NCI-H2107 treated with DMSO at 0.1 percent for 48 hours (cell line): ENCODE measurements around the gene NFASC.

Experiments used
- DNase-seq: peaks from one replicate; lab custom pipeline; 2025; ENCODE audit not compliant: unreplicated experiment; lab: John Stamatoyannopoulos, UW

NFASC gene

DNA sequence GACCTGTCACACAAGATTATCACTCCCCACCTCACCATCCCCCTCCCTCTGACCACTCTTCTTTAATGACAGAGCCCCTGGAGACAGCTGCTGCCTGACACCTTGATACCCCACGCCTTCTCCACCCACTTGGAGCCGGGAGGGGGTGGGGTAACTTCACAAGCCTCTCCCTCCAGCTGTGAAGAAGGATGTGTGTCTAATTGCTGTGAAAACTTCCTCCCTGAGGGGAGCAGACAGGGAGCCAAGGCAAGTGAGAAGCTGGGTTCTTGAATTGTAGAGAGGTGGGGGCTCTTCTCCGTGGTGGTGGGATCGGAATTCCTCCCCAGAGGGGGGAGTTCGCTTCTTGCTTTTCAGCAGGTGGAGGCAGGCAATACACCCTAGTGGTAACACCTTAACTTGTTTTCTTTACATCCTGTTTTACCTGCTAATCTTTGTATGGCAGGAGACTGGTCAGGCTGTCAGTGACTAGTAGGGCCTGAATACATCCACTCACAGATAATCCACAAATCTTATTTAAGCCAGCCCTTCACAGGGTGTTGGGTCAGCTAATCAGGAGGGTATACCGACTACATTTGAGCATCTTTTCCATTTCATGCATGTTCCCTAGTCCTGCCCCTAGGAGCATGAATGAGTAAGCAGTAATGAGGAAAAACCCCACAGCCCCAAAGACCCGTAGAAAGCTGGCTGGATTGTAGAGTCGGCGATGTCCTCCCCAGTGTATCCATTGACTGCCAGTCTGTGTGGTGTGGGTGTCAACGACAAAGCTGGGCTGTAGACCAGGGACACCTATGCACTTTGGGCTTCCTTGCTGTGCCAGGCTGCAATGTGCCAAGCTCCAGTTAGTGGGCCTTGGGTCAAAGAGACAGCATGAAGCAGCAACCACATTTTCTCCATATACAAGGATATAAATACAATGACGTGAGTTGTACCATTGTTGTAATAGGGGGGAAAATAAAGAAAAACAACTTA is 57.3 kb downstream of the NFASC start:
- no peak for DNase-seq

DNA sequence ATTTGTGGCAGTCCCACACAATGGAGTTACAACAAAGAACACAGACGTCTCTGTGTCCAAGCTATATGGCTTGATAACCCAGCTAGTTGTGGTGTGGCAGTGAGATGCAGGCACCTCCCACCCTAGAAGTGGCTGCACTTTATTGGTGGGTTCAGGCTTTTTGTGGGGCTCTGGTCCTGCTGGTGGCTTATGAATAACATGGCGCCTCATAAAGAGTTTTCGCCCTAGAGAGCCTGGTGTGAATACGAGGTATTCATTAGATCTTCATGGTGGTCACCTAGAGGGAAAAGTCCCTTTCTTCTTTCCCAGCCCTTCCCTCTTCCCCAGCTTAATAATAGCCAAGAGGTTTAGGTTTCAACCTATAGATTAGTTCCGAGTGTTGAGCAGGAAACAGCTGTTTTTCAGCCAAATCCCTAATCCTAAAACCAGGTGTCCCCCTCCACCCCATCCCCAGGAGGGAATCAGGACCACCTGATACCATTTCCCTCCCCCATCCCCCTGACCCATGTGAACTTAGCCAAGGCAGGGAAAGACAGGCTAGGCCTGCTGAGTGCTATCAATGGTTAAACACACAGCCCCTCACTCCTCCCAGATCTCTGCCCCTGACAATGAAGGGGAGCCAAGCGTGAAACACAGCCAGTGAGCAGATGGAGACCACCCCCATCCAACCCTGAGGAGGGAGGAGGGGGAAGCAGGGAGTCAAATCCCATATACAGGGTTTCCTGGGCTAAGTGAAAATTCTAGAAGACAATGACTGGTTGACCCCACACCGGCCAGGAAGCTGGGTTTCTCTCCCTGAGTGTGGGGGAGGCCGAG is 58.2 kb downstream of the NFASC start:
- no peak for DNase-seq

DNA sequence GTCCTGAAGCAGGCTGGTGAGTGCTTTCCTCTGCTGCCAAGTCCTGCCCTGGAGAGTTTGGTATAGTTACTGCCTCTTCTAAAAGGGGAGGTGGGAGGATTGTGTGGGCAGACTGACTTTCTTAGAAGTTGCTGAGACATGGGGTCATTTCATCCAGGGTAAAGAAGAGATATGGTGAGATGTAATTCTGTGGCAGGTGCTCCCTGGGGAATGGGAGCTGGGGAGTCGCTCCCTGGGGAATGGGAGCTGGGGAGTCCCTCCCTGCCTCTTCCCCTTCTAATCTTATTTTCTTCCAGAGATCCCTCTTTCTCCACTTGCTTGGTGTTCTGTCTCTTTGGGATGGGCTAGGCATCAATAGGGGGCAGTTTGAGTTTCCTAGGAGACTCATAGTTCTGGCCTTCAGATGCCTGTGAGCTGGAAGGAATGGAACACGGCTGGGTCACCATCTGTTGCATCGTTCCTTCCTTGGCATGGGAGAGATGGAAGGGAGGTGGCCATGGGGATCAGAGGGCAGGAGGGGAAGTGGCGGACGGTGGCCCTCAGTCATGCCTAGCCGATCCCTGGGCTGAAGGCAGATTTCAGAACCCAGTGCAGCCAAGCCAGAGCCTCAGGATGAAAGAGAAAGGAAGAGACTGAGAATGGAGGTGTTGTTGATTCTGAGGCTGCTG is 59.0 kb downstream of the NFASC start:
- no peak for DNase-seq

DNA sequence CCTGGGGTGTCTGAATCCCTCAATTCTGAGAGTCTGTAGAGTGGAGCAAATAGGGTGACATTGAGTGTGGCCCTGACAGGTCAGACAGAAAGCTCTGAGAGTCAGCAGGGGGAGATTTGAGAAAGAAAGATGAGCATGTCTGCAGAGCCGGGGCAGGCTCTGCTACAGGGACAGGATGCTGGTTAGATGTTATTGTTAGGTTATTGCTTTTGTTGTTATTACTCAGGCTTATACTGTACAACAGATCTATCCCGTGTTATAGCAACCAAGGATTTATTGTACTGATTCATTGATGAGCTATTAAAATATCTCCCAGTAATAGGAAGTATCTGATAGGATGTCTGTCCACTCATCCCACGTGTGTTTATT is 59.5 kb downstream of the NFASC start:
- no peak for DNase-seq

DNA sequence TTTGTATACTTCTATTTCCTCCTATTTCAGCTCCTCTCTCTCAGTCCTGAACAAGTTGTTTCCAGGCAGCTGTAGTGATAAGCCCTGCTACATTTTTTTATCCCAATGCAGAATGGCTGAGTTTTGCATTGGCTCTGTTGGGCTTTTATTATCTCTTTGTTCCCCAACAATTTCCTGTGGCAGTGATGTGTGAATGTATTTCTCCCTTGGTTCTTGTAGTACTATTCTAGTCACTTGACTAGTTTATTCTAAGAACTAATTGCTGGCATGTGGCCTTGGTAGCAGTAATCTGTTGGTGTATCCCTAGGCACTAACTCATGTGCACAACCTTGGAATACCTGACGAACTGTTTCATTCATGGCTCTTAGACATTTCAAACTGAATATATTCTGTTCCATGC is 60.7 kb downstream of the NFASC start:
- no peak for DNase-seq

DNA sequence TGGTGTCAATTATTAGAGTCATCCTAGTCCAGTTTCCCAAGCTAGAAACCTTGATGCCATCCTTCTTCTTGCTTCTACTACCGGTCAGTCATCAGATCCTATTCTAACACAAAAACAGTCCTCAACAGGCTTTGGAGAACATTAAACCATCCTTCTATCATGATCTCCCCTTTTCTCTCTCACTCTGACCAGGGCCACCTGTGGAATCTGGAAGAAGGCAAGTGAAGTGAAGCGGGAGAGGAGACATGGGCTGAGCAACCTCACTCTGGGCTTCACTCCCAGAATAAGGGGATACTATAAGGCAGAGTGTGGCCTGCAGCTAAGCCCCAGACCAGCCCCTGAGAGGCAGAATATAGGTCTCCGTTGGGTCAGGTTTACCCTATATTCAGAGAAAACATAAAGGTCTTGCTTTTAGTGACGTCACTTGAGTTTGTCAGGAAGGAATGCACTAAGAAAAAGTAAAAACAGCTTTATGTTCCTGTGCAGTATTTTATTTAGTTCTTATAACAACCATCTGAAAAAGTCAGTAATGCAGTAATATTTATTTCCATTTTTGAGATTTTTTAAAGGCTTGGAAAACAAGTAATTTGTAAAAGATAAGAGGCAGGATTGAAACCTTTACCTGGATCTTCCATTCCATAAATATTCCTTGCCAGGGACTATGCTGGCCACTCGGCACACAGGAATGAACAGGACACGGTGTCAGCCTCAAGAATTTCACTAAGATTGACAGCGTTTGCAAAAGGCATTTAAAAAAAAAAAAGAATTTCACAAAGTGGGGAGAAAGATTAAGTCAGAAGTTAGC is 61.3 kb downstream of the NFASC start:
- DNase-seq = no peak

DNA sequence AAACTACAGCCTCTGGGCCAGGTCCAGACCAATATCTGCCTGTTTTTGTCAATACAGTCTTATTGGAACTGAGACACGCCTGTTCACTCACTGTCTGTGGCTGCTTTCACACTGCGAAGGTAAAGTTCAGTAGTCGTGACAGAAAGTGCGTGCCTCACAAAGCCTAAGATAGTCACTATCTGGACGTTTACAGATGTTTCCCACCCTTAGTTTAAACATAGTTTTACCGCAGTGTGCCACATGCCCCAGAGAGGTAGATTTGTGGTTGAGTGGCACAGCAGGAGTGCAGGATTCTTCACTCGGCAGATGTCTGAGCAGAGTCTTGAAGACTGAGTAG is 61.9 kb downstream of the NFASC start:
- DNase-seq = no peak

DNA sequence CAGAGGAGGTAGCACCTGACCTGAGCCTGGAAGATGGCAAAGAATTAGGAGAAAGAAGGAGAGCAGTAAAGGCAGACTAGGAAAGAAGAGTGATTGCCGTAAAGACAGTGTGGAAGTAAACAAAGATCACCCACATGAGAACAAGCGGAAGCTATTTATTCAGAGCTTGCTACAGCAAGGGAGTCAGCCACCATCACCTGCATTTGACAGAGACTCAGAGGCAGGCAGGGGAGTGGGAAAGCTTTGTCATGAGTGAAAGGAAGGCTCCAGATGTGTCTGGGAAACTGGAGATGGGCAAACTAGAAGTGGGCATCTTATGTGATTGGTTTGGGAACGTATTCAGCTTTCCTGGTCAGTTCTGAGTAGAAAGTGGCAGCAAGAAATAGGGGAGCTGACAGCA is 64.5 kb downstream of the NFASC start:
- no peak for DNase-seq

DNA sequence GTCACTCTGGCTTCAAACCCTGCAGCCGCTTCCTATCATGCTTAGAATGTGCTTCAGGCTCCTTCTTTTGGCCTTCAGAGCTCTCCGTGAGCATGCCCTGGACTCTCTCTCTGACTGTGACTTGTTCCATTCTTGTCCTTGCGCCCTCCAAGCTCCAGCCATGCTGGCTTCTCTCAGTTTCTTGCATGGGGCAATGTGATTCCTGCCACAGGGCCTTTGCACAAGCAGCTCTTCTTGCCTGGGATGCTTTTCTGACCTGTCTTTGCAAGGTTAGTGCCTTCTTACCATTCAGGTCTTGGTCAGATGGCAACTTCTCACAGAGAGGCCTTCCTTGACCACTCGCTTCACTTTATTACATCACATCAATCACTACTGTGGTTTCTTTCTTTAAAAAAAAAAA is 66.1 kb downstream of the NFASC start:
- DNase-seq = no peak

DNA sequence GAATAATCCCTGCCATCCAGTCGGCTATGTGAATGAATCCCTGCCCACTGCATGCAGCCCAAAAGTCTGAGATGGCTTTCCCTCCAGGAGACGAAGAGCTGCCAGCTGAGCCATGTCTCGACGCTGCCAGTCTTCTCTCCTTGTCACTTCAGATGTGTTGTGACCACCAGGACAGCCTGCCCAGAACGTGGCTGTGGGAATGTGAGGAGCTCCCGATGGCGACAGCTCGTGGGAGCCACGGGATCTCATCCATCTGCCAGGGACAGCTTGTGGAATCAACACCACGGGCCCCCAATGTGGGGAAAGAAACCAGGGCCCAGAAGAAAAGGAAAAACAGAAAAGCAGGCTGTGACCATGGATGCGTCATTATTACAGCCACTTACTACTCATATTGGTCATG is 67.2 kb downstream of the NFASC start:
- no peak for DNase-seq

DNA sequence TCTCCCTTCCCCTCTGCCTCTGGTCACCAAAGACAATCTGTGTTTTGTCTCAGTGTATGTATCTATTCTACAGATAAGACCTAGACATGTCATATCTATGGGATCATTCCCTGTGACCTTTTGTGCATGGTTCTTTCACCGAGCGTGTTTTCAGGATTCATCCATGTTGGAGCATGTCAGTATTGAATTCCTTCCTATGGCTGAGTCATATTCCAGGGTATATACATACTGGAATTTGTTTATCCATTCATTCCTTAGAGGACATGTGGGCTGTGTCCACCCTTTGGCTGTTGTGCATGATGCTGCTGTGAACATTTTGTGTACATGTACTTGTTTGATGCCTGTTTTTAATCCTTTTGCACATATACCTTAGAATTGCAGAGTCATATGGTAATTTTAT is 69.9 kb downstream of the NFASC start:
- no peak for DNase-seq

DNA sequence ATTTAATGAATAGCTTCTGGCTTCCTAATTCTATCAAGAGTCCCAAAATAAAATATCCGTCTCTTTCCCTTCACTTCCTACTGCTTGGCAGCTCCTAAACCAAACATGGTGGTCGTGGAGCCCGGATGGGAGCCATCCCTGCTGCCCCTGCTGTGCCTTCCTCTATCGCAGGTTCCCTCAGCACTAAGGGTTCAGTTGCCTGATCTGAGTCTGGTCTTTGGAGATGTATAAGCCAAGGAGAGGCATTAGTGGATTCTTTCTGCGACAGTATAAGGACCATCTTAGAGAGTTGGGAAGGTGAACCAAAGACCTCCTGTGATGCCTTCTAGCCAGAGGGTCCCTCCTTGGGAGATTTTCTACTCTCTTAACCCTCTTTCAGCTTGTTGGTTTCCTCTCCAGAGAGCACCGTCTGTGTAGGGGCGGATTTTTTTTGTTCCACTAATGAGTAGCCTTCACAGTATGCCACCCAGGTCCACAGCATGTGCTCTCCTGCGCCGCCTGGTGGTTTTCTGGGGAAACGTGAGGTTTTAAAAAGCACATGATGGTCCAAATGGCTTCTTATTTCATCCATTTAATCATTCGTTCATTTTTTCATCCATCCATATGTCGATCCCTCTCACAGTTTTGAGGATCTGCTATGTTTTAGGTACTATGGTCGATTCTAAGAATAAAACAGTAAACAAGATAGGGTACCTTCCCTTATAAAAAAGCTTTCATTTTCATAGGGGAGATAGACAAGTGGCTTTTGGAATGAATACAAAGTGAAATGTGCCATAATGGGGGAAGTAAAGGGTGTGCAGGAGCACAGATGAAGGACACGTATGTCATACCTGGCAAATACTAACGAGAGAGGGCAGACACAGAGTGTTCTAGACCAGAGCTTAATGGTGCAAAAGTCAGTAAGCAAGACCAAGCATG is 71.0 kb downstream of the NFASC start:
- peak; percentile 70 for DNase-seq

DNA sequence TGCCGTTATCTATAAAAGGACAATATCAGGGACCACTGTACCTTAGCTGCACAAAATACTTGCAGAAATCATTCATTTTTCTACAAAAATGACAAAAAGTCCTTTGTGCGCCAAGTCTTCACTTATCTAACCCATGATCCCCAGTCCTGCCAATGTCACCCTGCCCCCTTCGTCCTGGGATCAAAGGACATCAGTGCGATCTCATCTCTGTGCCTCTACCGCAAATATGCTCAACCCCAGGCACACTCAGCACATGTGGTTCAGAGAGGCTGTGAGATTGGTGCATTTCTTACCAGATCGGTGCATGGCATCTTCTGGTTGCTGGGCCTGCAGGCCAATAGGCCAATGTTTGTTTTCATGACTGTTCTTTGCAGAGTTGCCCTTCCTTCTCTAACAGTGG is 72.8 kb downstream of the NFASC start:
- no peak for DNase-seq

DNA sequence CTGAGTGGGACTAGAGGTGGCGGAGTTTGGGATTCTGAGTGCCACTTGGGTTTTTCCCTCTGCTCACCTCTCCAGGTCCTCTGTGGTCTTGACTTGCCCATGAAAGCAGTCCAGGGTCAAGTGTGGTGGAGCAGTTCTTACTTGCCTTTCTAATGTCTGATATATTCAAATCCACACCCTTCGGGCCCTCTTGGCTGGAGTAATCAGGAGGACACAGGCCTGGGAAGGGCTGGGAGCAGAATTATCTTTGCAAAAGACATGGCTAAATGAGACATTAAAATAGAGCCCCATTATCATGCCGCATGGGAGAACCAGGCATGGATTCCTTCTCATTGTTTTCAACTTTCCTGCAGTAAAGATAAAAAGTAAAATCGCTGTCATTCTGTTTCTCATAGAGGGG is 74.0 kb downstream of the NFASC start:
- no peak for DNase-seq

DNA sequence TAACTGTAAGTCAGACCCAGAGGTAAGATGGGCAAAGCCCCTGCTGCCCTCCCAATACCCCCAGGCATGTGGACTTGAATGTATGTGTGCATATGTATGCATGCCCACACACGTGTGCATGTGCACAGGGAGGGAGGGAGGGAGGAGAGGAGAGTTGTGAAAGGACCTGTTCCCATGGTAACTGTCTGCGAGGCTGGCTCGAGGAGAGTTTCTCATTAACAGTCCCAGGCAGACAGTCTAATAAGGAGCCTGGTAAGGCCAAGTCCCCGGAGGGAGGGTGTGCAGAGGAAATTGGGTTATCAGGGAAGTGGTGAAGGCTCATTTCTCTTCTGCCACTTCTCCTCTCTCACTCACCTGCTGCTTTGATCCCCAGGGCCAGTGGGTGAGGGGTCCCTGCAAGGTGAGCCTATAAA is 74.9 kb downstream of the NFASC start:
- DNase-seq = no peak

DNA sequence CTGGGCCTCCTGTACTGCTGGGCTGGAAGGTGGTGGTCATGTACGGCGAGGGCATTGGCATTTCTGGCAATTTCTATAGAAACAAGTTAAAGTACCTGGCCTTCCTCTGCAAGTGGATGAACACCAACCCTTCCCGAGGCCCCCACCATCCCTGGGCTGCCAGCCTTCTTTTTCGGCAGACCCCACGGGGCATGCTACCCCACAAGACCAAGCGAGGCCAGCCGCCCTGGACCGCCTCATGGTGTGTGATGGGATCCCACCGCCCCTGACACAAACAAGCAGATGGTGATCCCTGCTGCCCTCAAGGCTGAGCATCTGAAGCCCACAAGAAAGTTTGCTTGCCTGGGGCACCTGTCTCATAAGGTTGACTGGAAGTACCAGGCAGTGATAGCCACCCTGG is 76.0 kb downstream of the NFASC start:
- no peak for DNase-seq

DNA sequence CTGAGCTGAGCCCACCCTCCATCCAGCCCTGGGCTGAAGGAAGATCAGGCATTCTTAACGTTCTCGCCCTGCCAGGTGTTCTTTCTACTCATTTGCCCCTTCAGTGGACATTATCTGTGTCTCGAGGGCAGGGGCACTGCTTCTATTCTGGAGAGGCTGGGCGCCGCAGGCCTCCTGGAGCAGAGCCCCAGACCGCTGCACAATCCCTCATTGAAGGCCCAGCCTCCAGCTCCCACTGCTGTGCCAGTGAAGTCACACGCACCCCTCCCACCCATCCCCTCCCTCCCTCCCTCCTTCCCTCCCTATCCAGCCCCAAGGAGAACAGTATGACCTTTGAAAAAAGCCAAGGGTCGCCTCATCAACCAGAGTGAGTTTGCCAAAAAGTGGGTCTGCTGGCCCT is 76.7 kb downstream of the NFASC start:
- DNase-seq = no peak

DNA sequence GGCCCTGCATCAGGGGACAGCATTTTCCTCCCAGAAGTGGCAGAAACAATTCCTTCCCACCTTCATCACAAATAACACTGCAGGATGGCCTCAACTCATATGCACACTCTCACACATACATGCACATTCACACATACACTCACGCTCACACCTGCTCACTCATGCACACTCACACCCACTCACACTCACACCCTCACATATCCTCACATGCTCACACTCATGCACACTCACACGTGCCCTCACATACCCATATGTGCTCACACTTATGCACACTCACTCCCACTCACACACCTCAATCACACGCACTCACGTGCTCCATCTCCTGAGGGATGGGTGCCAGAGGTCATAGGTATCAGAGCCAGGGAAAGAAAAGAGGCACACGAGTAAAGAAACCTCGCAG is 77.1 kb downstream of the NFASC start:
- DNase-seq = no peak

DNA sequence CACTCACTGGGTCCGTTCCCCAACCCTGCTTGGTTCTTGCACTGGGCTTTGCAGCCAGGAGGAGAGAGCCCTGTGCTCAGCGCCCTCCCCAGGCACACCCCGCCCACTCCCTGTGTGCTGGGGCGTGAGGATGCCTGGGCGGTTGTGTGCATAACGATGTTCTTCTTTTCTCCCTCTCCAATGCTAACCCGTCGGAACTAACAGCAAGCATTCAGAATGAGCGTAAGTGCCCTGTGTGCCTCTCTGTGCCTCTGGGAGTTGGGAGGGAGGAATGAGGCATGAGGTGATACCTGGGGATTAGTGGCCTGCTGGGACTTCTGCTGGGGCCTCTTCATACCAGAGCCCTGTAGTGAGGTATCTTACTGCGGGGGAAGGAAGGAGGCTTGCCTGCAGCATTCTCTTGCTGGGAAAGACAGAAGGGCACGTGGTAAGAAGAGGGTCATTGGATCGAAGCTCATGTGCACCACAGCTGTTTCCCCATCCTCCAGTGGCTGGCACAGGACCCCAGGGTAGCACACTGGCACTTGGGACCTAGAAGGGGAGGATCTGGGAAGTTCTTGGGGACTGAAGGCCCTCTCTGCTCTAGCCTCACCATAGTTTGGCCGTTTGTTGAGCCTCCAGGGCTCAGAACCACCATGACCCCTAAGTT is 79.8 kb downstream of the NFASC start:
- DNase-seq = no peak
